GM12891 (cell line): Measurements from ENCODE around the gene C1orf35.

Experiments
- PAX5 ChIP-seq: IDR thresholded peaks from 2 replicates; pipeline ENCODE4 v1.6.1; 2011; ENCODE audit warnings: low read length, moderate library complexity, mild to moderate bottlenecking; ENCODE audit not compliant: insufficient read depth, severe bottlenecking
- POLR2A ChIP-seq: IDR thresholded peaks from 2 replicates; pipeline ENCODE4 v1.6.1; 2011; ENCODE audit warnings: low read depth, low read length, control low read depth
- POLR2AphosphoS5 ChIP-seq: IDR thresholded peaks from 2 replicates; pipeline ENCODE4 v1.6.1; 2011; ENCODE audit warnings: low read depth, low read length, control low read depth
- POU2F2 ChIP-seq: IDR thresholded peaks from 2 replicates; pipeline ENCODE4 v1.6.1; 2011; ENCODE audit warnings: low read depth, mild to moderate bottlenecking, control low read depth, low read length, moderate library complexity
- SPI1 ChIP-seq: IDR thresholded peaks from 2 replicates; pipeline ENCODE4 v1.6.1; 2011; ENCODE audit warnings: low read depth, low read length, control low read depth
- TAF1 ChIP-seq: IDR thresholded peaks from 2 replicates; pipeline ENCODE4 v1.6.1; 2011; ENCODE audit warnings: low read depth, low read length, control low read depth

GRCh38 chr1:228122921-228123441 is 19.9 kb upstream of the C1orf35 start:
- TF ChIP-seq POLR2A (no peak), POLR2AphosphoS5 (no peak), TAF1 (no peak), SPI1 (no peak), PAX5 (no peak), POU2F2 (no peak)
